ENCODE data around the gene IDUA. TPM values are rescaled to one million over a fixed set of nuclear protein-coding genes. Genes with fewer than 3 reads are reported as not detected.

Gene IDUA
- total RNA-seq, 2 donors from 2014 or later, result 22.4 to 25.6 TPM

GRCh38 chr4:1008840-1009541 lies 22.1 kb downstream of the IDUA start:
- H3K9me3 Mint-ChIP-seq, result peaks cover 16% of the 10 kb centered on the region
- Histone ChIP-seq H3K27ac (ENCODE audit: low read depth, low read length) (no peak overlapping the region), H3K4me1 (ENCODE audit: control insufficient read depth, insufficient read depth, low read length) (peaks cover 3% of the 10 kb centered on the region), H3K9ac (ENCODE audit: extremely low read depth, low read length, poor library complexity, severe bottlenecking) (no peak overlapping the region), H3K36me3 (ENCODE audit: control insufficient read depth, insufficient read depth, low read length) (peaks cover 4% of the 10 kb centered on the region), H3K9me3 (ENCODE audit: control insufficient read depth, low read length) (peaks cover 10% of the 10 kb centered on the region), H3K4me3 (ENCODE audit: low read length) (peak overlapping the region; percentile 73), H3K27me3 (ENCODE audit: control insufficient read depth, insufficient read depth, low read length, poor library complexity, severe bottlenecking) (peaks cover 68% of the 10 kb centered on the region)
- TF ChIP-seq CTCF (conservative IDR thresholded peaks at IDR 0.05), result no peak
- H3K4me3 Mint-ChIP-seq, result peak overlapping the region; percentile 47
- peak; percentile 79 for DNase-seq
- H3K4me1 Mint-ChIP-seq, result peaks cover 6% of the 10 kb centered on the region
- H3K27me3 Mint-ChIP-seq (ENCODE audit: insufficient read depth), result peaks cover 60% of the 10 kb centered on the region
- H3K36me3 Mint-ChIP-seq (ENCODE audit: low read depth), result peaks cover 5% of the 10 kb centered on the region
- WGBS, 2 experiments (ENCODE audit: insufficient coverage in 1 of 2, insufficient read length in 1 of 2), result 9 to 12% methylated on average over 23 to 36 of the region's 36 CpGs
- H3K27ac Mint-ChIP-seq, result no peak overlapping the region

GRCh38 chr4:1009542-1010394 lies 22.9 kb downstream of the IDUA start:
- Mint-ChIP-seq H3K27ac (no peak overlapping the region), H3K36me3 (ENCODE audit: low read depth) (peaks cover 8% of the 10 kb centered on the region), H3K9me3 (peaks cover 16% of the 10 kb centered on the region), H3K4me1 (peaks cover 6% of the 10 kb centered on the region), H3K4me3 (peak overlapping the region; percentile 47), H3K27me3 (ENCODE audit: insufficient read depth) (peaks cover 52% of the 10 kb centered on the region)
- DNase-seq, result peak; percentile 89
- Histone ChIP-seq H3K36me3 (ENCODE audit: control insufficient read depth, insufficient read depth, low read length) (peaks cover 8% of the 10 kb centered on the region), H3K27me3 (ENCODE audit: control insufficient read depth, insufficient read depth, low read length, poor library complexity, severe bottlenecking) (peaks cover 61% of the 10 kb centered on the region), H3K27ac (ENCODE audit: low read depth, low read length) (no peak overlapping the region), H3K9me3 (ENCODE audit: control insufficient read depth, low read length) (peaks cover 10% of the 10 kb centered on the region), H3K9ac (ENCODE audit: extremely low read depth, low read length, poor library complexity, severe bottlenecking) (no peak overlapping the region), H3K4me3 (ENCODE audit: low read length) (peak overlapping the region; percentile 73), H3K4me1 (ENCODE audit: control insufficient read depth, insufficient read depth, low read length) (peaks cover 3% of the 10 kb centered on the region)
- WGBS, 2 experiments (ENCODE audit: insufficient coverage in 1 of 2, insufficient read length in 1 of 2), result 2% methylated on average over 30 to 92 of the region's 109 CpGs
- TF ChIP-seq CTCF (conservative IDR thresholded peaks at IDR 0.05), result peak; percentile 50

GRCh38 chr4:1010395-1011021 lies 23.7 kb downstream of the IDUA start:
- no peak overlapping the region for H3K4me3 ChIP-seq (ENCODE audit: low read length)
- peaks cover 3% of the 10 kb centered on the region for H3K4me1 ChIP-seq (ENCODE audit: control insufficient read depth, insufficient read depth, low read length)
- peak; percentile 81 for DNase-seq
- H3K27ac ChIP-seq (ENCODE audit: low read depth, low read length), result no peak overlapping the region
- peaks cover 10% of the 10 kb centered on the region for H3K9me3 ChIP-seq (ENCODE audit: control insufficient read depth, low read length)
- WGBS, 2 experiments (ENCODE audit: insufficient coverage in 1 of 2, insufficient read length in 1 of 2), result 10 to 11% methylated on average over 10 to 36 of the region's 36 CpGs
- TF ChIP-seq CTCF (conservative IDR thresholded peaks at IDR 0.05), result no peak
- peak overlapping the region; percentile 21 for H3K27ac Mint-ChIP-seq
- H3K36me3 Mint-ChIP-seq (ENCODE audit: low read depth), result peaks cover 8% of the 10 kb centered on the region
- peaks cover 16% of the 10 kb centered on the region for H3K9me3 Mint-ChIP-seq
- H3K27me3 Mint-ChIP-seq (ENCODE audit: insufficient read depth), result peaks cover 47% of the 10 kb centered on the region
- H3K27me3 ChIP-seq (ENCODE audit: control insufficient read depth, insufficient read depth, low read length, poor library complexity, severe bottlenecking), result peaks cover 53% of the 10 kb centered on the region
- no peak overlapping the region for H3K9ac ChIP-seq (ENCODE audit: extremely low read depth, low read length, poor library complexity, severe bottlenecking)
- H3K4me3 Mint-ChIP-seq, result peak overlapping the region; percentile 42
- peaks cover 8% of the 10 kb centered on the region for H3K36me3 ChIP-seq (ENCODE audit: control insufficient read depth, insufficient read depth, low read length)
- H3K4me1 Mint-ChIP-seq, result peaks cover 6% of the 10 kb centered on the region
